ENCODE results near the gene MATR3.
"Not testable (repeated sequence)": the region's sequence is repeated elsewhere in the genome, so short reads cannot be mapped to it uniquely, and the experiment has no call there.

MATR3 gene

DNA sequence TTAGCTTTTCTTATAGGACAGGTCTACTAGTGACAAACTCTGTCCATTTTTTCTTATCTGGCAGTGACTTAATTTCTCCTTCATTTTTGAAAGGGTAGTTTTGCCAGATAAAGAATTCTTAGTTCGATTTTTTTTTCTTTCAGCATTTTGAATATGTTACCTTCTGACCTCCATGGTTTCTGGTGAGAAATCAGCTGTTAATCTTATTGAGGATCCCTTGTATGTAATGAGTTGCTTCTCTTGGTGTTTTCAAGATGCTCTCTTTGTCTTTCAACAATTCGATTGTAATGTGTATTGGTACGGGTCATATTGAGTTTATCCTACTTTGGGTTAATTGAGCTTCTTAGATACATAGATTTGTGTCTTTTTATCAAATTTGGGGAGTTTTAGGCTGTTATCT is 60.6 kb downstream of the MATR3 start:
- DNase-seq: no peak

DNA sequence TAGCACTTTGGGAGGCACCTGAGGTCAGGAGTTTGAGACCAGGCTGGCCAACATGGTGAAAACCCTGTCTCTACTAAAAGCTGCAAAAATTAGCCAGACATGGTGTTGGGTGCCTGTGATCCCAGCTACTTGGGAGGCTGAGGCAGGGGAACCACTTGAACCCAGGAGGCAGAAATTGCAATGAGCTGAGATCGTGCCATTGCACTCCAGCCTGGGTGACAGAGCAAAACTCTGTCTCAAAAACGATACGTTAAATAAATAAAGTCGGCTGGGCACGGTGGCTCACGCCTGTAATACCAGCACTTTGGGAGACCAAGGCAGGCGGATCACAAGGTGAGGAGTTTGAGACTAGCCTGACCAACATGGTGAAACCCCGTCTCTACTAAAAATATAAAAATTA is 62.4 kb downstream of the MATR3 start:
- not testable (repeated sequence) for DNase-seq

- DNase-seq: no peak
Measured at GRCh38 chr5:139358064-139358463, 64.5 kb downstream of the MATR3 start.

- no peak for DNase-seq
Measured at GRCh38 chr5:139360384-139360783, 66.8 kb downstream of the MATR3 start.

DNA sequence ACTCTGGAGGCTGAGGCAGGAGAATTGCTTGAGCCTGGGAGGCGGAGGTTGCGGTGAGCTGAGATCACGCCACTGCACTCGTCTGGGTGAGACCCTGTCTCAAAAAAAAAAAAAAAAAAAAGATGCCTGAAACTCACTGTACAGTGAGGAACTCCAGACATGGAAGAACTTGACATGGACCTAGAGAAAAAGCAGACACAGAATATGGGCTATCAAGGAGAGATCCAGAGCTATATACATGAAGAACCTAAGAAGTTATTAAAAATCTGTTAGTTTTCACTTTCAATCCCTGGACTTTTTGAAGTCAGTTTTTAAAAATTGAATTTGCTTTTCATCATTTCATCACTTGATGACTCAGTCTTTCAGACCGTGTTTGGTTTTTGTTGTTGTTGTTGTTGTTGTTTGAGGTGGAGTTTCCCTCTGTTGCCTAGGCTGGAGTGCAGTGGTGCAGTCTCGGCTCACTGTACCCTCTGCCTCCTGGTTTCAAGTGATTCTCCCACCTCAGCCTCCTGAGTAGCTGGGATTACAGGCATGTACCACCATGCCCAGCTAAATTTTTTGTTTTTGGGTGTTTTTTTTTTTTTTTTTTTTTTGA is 68.4 kb downstream of the MATR3 start:
- no peak for DNase-seq

GRCh38 chr5:139363937-139364336 is 70.4 kb downstream of the MATR3 start:
- DNase-seq: no peak

DNA sequence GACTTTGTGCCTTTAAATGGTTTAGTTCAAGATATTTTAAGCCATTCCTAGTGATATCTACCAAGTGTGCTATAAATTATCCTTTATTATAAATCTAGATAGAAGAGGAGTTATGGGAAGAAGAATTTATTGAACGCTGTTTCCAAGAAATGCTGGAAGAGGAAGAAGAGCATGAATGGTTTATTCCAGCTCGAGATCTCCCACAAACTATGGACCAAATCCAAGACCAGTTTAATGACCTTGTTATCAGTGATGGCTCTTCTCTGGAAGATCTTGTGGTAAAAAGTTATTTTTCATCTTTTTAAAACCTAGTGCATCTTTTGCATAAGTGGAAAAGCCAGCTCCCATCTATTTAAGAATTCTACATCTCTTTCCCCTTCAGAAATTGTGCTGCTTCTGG is 70.9 kb downstream of the MATR3 start:
- no peak for DNase-seq

GRCh38 chr5:139368613-139369012 is 75.1 kb downstream of the MATR3 start:
- DNase-seq: no peak

DNA sequence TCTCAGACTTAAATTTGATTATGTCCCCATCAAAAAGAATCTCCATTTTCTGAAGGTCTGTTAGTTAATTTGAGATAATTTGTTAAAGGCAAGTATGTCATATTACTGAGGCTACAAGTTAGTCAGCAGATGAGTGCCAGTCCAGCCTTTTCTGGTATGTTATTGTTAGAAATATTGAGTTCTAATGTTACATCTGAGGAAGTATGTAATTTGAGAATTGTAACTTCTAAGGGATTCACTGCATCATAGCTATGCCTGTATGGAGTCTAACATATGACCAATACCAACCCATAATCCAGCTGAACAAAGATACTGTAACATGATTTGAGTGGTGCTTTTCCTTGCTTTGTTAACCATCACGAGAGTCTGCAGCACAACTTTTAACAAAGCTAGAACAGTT is 75.6 kb downstream of the MATR3 start:
- DNase-seq: no peak

- peak in 1 of 2 donors; percentile 23 for DNase-seq
Measured at GRCh38 chr5:139371482-139372435, 78.2 kb downstream of the MATR3 start.

DNA sequence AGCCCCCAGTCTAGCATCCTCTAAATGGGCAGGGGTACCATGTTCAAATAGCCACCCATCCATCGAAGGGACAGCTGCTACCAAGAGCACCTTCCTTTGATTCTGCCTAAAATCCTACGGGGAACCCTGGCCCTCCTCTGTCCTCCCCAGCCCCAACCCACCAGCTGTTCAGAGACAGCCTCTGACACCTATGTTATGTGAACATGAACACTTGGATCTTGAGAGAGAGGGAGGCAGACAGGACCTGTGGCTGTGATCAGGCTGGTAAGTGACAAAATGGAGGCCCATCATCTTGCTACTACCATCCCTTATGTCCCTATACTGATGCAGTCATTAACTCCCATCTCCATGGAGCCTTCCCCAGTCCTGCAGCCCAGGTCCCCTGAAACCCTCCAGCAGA is 81.4 kb downstream of the MATR3 start:
- DNase-seq: no peak

DNA sequence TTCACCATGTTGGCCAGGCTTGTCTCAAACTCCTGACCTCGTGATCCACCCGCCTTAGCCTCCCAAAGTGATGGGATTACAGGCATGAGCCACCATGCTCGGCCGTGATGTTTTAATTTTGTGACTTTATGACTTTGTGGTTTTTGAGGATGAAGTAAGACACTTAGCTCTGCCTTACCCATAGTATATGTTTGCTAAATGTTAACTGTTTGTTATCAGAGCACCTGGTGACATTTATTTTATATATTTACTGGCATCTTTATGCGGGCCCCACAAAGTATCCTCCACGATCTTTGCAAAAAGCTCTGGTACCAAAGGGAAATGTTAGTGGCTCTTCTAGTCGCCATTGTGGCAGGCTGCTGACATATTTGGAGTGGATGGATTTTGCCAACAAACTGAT is 82.8 kb downstream of the MATR3 start:
- DNase-seq: no peak

- no peak for DNase-seq
Measured at GRCh38 chr5:139377226-139377625, 83.7 kb downstream of the MATR3 start.

- no peak for DNase-seq
Measured at GRCh38 chr5:139378101-139378825, 84.7 kb downstream of the MATR3 start.

- no peak for DNase-seq
Measured at GRCh38 chr5:139378941-139379361, 85.4 kb downstream of the MATR3 start.

GRCh38 chr5:139379626-139380449 is 86.3 kb downstream of the MATR3 start:
- DNase-seq: no peak
